IgD-negative memory B cell (primary cell): ENCODE data around the gene L1CAM. TPM values are rescaled to one million over a fixed set of nuclear protein-coding genes. Genes with fewer than 3 reads are reported as not detected.
A peak's percentile ranks its signal among the peaks of the same experiment; 100 is the strongest.
"Not testable (repeated sequence)": the region's sequence is repeated elsewhere in the genome, so short reads cannot be mapped to it uniquely, and the experiment has no call there.

ENCODE experiments used
- H3K27ac Mint-ChIP-seq, 3 donors: one replicate each; pipeline ENCODE4 v1.8.0; 2020 to 2022; ENCODE audit warnings: mild to moderate bottlenecking in 3 of 3, mixed read lengths in 3 of 3, moderate library complexity in 1 of 3
- H3K27me3 Mint-ChIP-seq: one replicate; pipeline ENCODE4 v1.8.0; 2021; ENCODE audit warnings: mixed read lengths
- H3K36me3 Mint-ChIP-seq: one replicate; pipeline ENCODE4 v1.8.0; 2020; ENCODE audit warnings: mild to moderate bottlenecking, mixed read lengths
- H3K4me1 Mint-ChIP-seq, 3 donors: one replicate each; pipeline ENCODE4 v1.8.0; 2020 to 2022; ENCODE audit warnings: mixed read lengths in 3 of 3, mild to moderate bottlenecking in 1 of 3
- H3K4me3 Mint-ChIP-seq, 4 donors: one replicate each; pipeline ENCODE4 v1.8.0; 2020 to 2022; ENCODE audit warnings: mild to moderate bottlenecking in 4 of 4, mixed read lengths in 4 of 4, moderate library complexity in 3 of 4
- H3K9me3 Mint-ChIP-seq, 3 donors: one replicate each; pipeline ENCODE4 v1.8.0; 2020 to 2021; ENCODE audit warnings: mixed read lengths in 3 of 3, mild to moderate bottlenecking in 1 of 3
- polyA plus RNA-seq: library from polyadenylated mRNA; unstranded; fragments of 300-500 nt; fragmentation: Illumina TruSeq; gene quantifications from one replicate; pipeline ENCODE4 v1.2.3, GENCODE V29; 2021

The L1CAM gene
- polyA plus RNA-seq, 1 donor from 2014 or later: 1.8 TPM

DNA sequence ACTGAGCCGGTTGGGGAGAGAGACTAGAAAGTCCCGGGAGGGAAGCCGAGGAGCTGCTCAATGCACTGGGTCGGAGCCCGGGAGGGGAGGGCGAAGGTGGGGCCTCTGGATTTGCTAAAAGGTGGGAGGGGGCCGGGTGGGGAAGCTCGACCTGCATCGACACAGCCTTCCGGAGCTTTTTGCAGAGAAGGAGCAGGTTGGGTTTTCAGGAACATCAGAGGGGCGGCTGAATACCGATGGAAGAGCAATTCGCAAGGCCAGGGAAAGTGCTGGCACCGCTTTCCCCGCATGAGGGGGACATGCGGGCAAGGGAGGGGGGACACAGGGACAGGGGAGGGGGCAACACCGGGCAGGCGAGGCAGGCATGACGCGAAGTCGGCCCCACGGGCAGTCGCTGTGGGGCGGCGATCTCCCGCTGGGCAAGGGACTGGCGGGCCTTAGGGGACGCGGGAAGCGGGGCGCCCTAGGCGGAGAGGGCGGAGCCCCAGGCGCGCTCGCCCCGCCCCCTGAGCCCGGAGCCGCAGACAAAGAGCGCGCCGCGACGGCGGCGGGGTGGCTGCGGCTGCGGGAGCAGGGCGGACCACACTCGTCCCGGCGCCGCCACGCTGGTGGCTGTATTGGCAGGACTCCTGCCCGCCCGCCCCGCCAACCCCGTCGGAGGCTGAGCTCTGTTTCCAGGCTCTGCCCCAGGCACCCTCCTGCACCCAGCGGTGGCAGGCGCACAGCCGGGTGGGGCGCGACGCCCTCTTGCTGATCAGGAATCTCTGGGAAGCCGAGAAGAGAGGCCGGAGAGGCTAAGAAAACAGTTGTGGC lies 67.2 kb downstream of the L1CAM start:
- peaks cover 47% of the 10 kb centered on the region for H3K27me3 Mint-ChIP-seq
- H3K36me3 Mint-ChIP-seq: peaks cover 1% of the 10 kb centered on the region
- H3K4me3 Mint-ChIP-seq: peak overlapping the region in 2 of 4 donors; percentile 34 to 76
- peaks cover 0 to 17% (median 9%) of the 10 kb centered on the region in 3 donors for H3K4me1 Mint-ChIP-seq
- no peaks in the 10 kb centered on the region for H3K9me3 Mint-ChIP-seq
- H3K27ac Mint-ChIP-seq: peak overlapping the region in 1 of 3 donors; percentile 59

DNA sequence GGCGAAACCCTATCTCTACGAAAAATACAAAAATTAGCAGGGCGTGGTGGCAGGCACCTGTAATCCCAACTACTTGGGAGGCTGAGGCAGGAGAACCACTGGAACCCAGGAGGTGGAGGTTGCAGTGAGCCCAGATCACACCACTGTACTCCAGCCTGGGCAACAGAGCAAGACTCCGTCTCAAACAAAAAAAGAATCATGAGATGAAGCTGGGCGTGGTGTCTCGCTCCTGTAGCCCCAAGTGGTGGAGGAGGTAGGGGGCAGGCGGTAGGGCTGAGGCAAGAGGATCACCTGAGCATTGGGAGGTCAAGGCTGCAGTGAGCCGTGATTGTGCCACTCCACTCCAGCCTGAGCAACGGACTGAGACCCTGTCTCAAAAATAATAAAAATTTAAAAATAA lies 67.9 kb downstream of the L1CAM start:
- not testable (repeated sequence) for H3K36me3 Mint-ChIP-seq, H3K9me3 Mint-ChIP-seq
- peaks cover 0 to 17% (median 9%) of the 10 kb centered on the region in 3 donors for H3K4me1 Mint-ChIP-seq
- H3K27me3 Mint-ChIP-seq: peaks cover 46% of the 10 kb centered on the region
- H3K27ac Mint-ChIP-seq: peak overlapping the region in 1 of 3 donors; percentile 59
- H3K4me3 Mint-ChIP-seq: peak overlapping the region in 1 of 4 donors; percentile 63

DNA sequence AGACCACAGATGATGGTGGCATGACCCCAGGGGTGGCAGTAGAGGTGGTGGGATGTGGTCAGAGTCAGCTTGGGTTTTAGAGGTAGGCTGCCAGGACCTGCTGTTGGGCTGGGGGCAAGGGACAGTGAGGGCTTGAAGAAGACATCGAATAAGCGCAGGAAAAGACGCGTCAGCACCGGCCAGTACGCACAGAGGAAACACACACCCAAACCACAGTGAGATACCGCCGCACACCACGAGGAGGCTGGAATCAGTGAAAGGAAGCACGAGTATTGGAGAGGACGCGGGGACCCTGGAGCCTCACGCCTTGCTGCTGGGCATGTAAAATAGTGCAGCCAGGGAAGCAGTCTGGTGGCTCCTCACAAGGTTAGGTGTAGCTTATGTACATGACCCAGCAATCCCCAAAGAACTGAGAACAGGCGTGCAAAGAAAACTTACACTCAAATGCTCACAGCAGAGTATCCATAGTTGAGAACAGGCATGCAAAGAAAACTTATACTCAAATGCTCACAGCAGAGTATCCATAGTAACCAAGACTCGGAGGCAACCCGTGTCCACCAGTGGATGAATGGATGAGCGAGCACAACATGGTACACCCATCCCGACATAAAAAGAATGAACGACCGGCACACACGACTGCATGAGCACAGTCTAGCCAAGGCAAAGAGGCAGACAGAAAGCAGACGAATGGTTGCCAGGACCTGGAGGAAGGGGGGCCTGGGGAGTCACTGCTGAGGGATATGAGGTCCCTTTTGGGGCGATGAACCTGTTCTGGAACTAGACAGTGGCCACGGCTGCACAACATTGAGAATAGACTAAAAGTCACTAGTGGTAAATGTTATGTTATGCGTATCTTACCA lies 68.9 kb downstream of the L1CAM start:
- H3K27ac Mint-ChIP-seq: peak overlapping the region in 2 of 3 donors; percentile 54 to 88
- no peak overlapping the region for H3K4me3 Mint-ChIP-seq
- peaks cover 48% of the 10 kb centered on the region for H3K27me3 Mint-ChIP-seq
- peaks cover 0 to 11% (median 3%) of the 10 kb centered on the region in 3 donors for H3K4me1 Mint-ChIP-seq
- peaks cover 4% of the 10 kb centered on the region for H3K36me3 Mint-ChIP-seq
- H3K9me3 Mint-ChIP-seq: no peaks in the 10 kb centered on the region

DNA sequence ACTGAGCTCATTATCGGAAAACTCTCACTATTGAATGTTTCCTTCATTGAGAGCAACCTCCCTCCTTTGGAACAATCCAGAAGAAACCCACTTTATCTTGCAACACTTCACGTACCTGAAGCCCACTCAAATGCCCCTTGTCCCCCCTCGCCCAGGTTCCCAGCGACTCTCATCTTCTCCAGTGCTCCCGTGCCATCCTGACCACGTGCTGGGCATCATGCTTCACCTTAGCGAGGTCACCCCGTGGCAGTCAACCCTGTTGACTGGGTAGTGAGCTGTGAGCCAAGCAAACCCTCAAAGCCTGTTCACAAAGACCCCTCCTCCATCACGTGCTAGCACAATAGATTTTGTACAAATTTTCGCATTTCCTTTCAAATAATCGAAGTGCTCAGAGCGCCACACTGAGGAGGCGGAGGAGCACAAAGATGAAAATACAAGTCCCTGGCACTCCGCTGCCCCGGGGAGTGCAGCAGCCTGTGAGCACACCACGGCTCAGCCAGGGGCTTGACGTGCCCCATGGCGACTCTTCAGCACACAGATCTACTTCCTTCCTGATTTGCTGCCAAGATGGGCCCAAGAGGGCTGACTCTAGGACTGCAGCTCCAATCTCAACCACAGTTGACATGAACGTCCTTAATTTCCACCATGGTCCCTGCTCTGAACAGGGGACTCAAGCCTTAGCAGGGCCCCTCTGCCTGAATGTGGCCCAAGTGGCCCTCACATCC lies 71.2 kb downstream of the L1CAM start:
- Mint-ChIP-seq H3K27me3 (peaks cover 43% of the 10 kb centered on the region), H3K36me3 (peaks cover 3% of the 10 kb centered on the region), H3K4me1 (peaks cover 0 to 7% (median 3%) of the 10 kb centered on the region in 3 donors), H3K4me3 (peak overlapping the region in 1 of 4 donors; percentile 23), H3K27ac (no peak overlapping the region), H3K9me3 (no peaks in the 10 kb centered on the region)

DNA sequence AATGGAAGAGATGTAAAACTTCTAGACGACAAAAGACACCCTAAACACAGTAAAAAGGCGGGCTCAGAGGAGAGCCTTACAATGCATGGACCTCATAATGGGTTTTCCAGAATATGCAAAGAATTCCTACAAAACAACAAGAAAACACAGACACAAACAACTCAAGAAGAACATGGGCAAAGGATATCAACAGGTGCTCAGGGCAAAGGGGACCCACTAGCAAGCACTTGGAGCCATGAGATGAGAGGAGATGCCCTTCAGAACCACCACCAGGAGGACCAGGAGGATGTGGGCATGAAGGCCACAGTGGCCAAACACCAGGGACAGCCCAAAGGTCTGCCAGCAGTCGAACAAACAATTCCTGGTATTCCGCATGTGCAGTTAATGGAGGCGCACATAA lies 72.8 kb downstream of the L1CAM start:
- Mint-ChIP-seq H3K4me3 (no peak overlapping the region), H3K27me3 (peaks cover 35% of the 10 kb centered on the region), H3K36me3 (peaks cover 3% of the 10 kb centered on the region), H3K27ac (no peak overlapping the region), H3K4me1 (peaks cover 0 to 7% (median 3%) of the 10 kb centered on the region in 3 donors), H3K9me3 (no peaks in the 10 kb centered on the region)

DNA sequence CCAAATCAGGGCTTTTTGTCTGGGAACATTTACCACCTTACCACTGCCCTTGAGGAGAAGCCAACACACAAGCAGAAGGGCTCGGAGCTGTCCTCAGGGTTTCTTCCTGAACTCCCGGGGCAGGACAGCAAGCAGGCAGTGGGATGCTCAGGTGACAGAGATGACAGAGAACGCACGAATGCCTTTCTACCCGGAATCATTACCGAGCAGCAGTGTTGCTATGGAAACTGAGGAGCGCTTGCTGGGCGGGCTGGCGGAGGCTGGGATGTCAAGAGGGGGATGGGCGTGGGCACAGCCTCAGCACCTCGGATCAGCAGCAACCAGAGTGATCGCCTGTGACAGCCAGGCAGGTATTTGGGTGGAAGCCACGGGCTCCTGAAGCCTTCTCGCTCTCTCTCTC lies 73.8 kb downstream of the L1CAM start:
- H3K27ac Mint-ChIP-seq: no peak overlapping the region
- no peaks in the 10 kb centered on the region for H3K9me3 Mint-ChIP-seq
- H3K27me3 Mint-ChIP-seq: peaks cover 29% of the 10 kb centered on the region
- peaks cover 3% of the 10 kb centered on the region for H3K36me3 Mint-ChIP-seq
- H3K4me3 Mint-ChIP-seq: no peak overlapping the region
- H3K4me1 Mint-ChIP-seq: peaks cover 0 to 7% (median 3%) of the 10 kb centered on the region in 3 donors

Other genes with a start within 250 kb of the L1CAM start
- gene DUSP9, start 239.0 kb downstream of the L1CAM start, polyA plus RNA-seq: not detected
- gene PNCK, start 212.4 kb downstream of the L1CAM start, polyA plus RNA-seq: not detected
- 0.08 TPM for gene SLC6A8, start 198.2 kb downstream of the L1CAM start, polyA plus RNA-seq
- 254 TPM for gene BCAP31, start 161.8 kb downstream of the L1CAM start, polyA plus RNA-seq
- 3.6 TPM for gene ABCD1, start 161.3 kb downstream of the L1CAM start, polyA plus RNA-seq
- not detected for gene PLXNB3, start 121.9 kb downstream of the L1CAM start, polyA plus RNA-seq
- not detected for gene SRPK3, start 105.1 kb downstream of the L1CAM start, polyA plus RNA-seq
- 104 TPM for gene IDH3G, start 91.8 kb downstream of the L1CAM start, polyA plus RNA-seq
- gene SSR4, start 91.5 kb downstream of the L1CAM start, polyA plus RNA-seq: 395 TPM
- gene PDZD4, start 55.6 kb downstream of the L1CAM start, polyA plus RNA-seq: 0.15 TPM
- not detected for gene AVPR2, start 18.5 kb upstream of the L1CAM start, polyA plus RNA-seq
- 123 TPM for gene ARHGAP4, start 40.1 kb upstream of the L1CAM start, polyA plus RNA-seq
- 91.4 TPM for gene NAA10, start 48.9 kb upstream of the L1CAM start, polyA plus RNA-seq
- gene RENBP, start 58.5 kb upstream of the L1CAM start, polyA plus RNA-seq: 1.2 TPM
- gene HCFC1, start 85.6 kb upstream of the L1CAM start, polyA plus RNA-seq: 12.2 TPM
- 7.1 TPM for gene TMEM187, start 86.6 kb upstream of the L1CAM start, polyA plus RNA-seq
- 110 TPM for gene IRAK1, start 133.7 kb upstream of the L1CAM start, polyA plus RNA-seq
- 20.0 TPM for gene MECP2, start 211.5 kb upstream of the L1CAM start, polyA plus RNA-seq